Kidney epithelial cell (primary cell): ENCODE measurements around the gene DCC. TPM values are rescaled to one million over a fixed set of nuclear protein-coding genes. Genes with fewer than 3 reads are reported as not detected.
A peak's percentile ranks its signal among the peaks of the same experiment; 100 is the strongest.

ENCODE experiments used
- DNase-seq: peaks from one replicate; pipeline ENCODE4 v3.0.0-alpha.2; 2010; ENCODE audit warnings: low read depth
- H3K27me3 ChIP-seq: 2 replicates; pipeline ENCODE4 v1.6.0; 2011; ENCODE audit warnings: low read length; ENCODE audit not compliant: control insufficient read depth, insufficient read depth
- H3K36me3 ChIP-seq: 2 replicates; pipeline ENCODE4 v1.5.1; 2011; ENCODE audit warnings: low read length; ENCODE audit not compliant: control insufficient read depth, insufficient read depth
- H3K4me3 ChIP-seq: 2 replicates; pipeline ENCODE4 v1.5.1; 2011; ENCODE audit warnings: low read depth, mild to moderate bottlenecking, control low read depth, low read length
- CTCF ChIP-seq: IDR thresholded peaks from 2 replicates; pipeline ENCODE4 v1.5.1; 2011; ENCODE audit warnings: mild to moderate bottlenecking, moderate library complexity, low read length, control low read depth, inconsistent platforms; ENCODE audit not compliant: insufficient read depth, poor library complexity, severe bottlenecking
- total RNA-seq: library from RNA; depleted of rRNA; stranded (reverse); fragments of >200 nt; gene quantifications from 2 replicates; pipeline ENCODE4 v1.2.3, GENCODE V29; 2015

The DCC gene
- total RNA-seq, 1 donor from 2014 or later = 0.04 TPM

- no peak for TF ChIP-seq CTCF
- Histone ChIP-seq H3K27me3 (no peaks in the 10 kb centered on the region), H3K36me3 (no peaks in the 10 kb centered on the region), H3K4me3 (no peak overlapping the region)
- DNase-seq = no peak
Observed at GRCh38 chr18:53004798-53005197, 664.8 kb downstream of the DCC start.

GRCh38 chr18:53018791-53019190 lies 678.8 kb downstream of the DCC start:
- TF ChIP-seq CTCF = no peak
- DNase-seq = peak; percentile 1
- H3K4me3 ChIP-seq = no peak overlapping the region
- H3K27me3 ChIP-seq = no peaks in the 10 kb centered on the region
- H3K36me3 ChIP-seq = no peaks in the 10 kb centered on the region

- H3K27me3 ChIP-seq = no peaks in the 10 kb centered on the region
- no peak for DNase-seq
- TF ChIP-seq CTCF = no peak
- H3K36me3 ChIP-seq = no peaks in the 10 kb centered on the region
- H3K4me3 ChIP-seq = no peak overlapping the region
Observed at GRCh38 chr18:53025247-53025646, 685.2 kb downstream of the DCC start.

- Histone ChIP-seq H3K4me3 (no peak overlapping the region), H3K27me3 (no peaks in the 10 kb centered on the region), H3K36me3 (no peaks in the 10 kb centered on the region)
- no peak for TF ChIP-seq CTCF
- no peak for DNase-seq
Observed at GRCh38 chr18:53028565-53028964, 688.6 kb downstream of the DCC start.

- no peaks in the 10 kb centered on the region for H3K36me3 ChIP-seq
- DNase-seq = no peak
- H3K4me3 ChIP-seq = no peak overlapping the region
- no peak for TF ChIP-seq CTCF
- no peaks in the 10 kb centered on the region for H3K27me3 ChIP-seq
Observed at GRCh38 chr18:53033128-53033527, 693.1 kb downstream of the DCC start.

GRCh38 chr18:53038608-53039007 lies 698.6 kb downstream of the DCC start:
- Histone ChIP-seq H3K4me3 (no peak overlapping the region), H3K36me3 (no peaks in the 10 kb centered on the region), H3K27me3 (no peaks in the 10 kb centered on the region)
- no peak for DNase-seq
- TF ChIP-seq CTCF = no peak
